PC-9 (cell line): ENCODE measurements around the gene VRTN.
"Not testable (repeated sequence)": the region's sequence is repeated elsewhere in the genome, so short reads cannot be mapped to it uniquely, and the experiment has no call there.

ENCODE experiments used
- EZH2 ChIP-seq: fragments of 200-600 bp; sonication (generic); IDR thresholded peaks from 2 replicates; pipeline ENCODE4 v1.8.0; 2017; ENCODE audit warnings: antibody characterized with exemption, low read depth
- TF ChIP-seq, protein P1 (sequence below): fragments of 200-600 bp; sonication (generic); conservative IDR thresholded peaks from 2 replicates; pipeline ENCODE4 v1.6.1; 2017; ENCODE audit warnings: mixed run types, antibody characterized with exemption, mild to moderate bottlenecking, moderate library complexity

DNA sequence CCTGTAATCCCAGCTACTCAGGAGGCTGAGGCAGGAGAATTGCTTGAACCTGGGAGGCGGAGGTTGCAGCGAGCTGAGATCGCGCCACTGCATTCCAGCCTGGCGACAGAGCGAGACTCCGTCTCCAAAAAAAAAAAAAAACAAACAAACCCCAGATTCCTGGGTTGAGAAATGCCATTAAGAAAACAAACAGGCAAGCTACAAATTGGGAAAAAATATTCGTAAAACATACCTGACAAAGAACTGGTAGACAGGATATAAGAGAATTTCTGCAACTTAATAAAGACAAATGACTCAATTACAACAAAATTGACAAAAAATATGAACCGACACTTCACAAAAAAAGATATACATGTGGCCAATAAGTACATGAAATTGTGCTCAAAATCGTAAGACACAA lies 33.3 kb downstream of the VRTN start:
- TF ChIP-seq, protein P1, sequence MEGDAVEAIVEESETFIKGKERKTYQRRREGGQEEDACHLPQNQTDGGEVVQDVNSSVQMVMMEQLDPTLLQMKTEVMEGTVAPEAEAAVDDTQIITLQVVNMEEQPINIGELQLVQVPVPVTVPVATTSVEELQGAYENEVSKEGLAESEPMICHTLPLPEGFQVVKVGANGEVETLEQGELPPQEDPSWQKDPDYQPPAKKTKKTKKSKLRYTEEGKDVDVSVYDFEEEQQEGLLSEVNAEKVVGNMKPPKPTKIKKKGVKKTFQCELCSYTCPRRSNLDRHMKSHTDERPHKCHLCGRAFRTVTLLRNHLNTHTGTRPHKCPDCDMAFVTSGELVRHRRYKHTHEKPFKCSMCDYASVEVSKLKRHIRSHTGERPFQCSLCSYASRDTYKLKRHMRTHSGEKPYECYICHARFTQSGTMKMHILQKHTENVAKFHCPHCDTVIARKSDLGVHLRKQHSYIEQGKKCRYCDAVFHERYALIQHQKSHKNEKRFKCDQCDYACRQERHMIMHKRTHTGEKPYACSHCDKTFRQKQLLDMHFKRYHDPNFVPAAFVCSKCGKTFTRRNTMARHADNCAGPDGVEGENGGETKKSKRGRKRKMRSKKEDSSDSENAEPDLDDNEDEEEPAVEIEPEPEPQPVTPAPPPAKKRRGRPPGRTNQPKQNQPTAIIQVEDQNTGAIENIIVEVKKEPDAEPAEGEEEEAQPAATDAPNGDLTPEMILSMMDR, result not testable (repeated sequence)
- not testable (repeated sequence) for TF ChIP-seq EZH2
